Fibroblast of lung (primary cell): ENCODE results near the gene LDHA.

Experiments used
- CTCF ChIP-seq, 2 donors: IDR thresholded peaks in 1 of 2; conservative IDR thresholded peaks in 1 of 2; 1 replicate in 1 of 2; 2 replicates in 1 of 2; pipeline ENCODE4 v1.5.1; 2011 to 2012; ENCODE audit warnings: low read length in 2 of 2, control low read depth in 1 of 2, inconsistent platforms in 1 of 2, low read depth in 1 of 2, mild to moderate bottlenecking in 1 of 2
- EZH2 ChIP-seq: IDR thresholded peaks from 2 replicates; pipeline ENCODE4 v1.5.1; 2012; ENCODE audit warnings: low read length, control low read depth, mild to moderate bottlenecking; ENCODE audit errors: missing control alignments

GRCh38 chr11:18383388-18384156, 10.8 kb upstream of the LDHA start:
- TF ChIP-seq CTCF (conservative IDR thresholded peaks at IDR 0.05 in 1 of 2, IDR thresholded peaks at IDR 0.05 in 1 of 2; ENCODE audit: low read depth in 1 of 2, low read length in 2 of 2) (no peak), EZH2 (no peak)
